Measurements from ENCODE around the gene DST.

The DST gene

DNA sequence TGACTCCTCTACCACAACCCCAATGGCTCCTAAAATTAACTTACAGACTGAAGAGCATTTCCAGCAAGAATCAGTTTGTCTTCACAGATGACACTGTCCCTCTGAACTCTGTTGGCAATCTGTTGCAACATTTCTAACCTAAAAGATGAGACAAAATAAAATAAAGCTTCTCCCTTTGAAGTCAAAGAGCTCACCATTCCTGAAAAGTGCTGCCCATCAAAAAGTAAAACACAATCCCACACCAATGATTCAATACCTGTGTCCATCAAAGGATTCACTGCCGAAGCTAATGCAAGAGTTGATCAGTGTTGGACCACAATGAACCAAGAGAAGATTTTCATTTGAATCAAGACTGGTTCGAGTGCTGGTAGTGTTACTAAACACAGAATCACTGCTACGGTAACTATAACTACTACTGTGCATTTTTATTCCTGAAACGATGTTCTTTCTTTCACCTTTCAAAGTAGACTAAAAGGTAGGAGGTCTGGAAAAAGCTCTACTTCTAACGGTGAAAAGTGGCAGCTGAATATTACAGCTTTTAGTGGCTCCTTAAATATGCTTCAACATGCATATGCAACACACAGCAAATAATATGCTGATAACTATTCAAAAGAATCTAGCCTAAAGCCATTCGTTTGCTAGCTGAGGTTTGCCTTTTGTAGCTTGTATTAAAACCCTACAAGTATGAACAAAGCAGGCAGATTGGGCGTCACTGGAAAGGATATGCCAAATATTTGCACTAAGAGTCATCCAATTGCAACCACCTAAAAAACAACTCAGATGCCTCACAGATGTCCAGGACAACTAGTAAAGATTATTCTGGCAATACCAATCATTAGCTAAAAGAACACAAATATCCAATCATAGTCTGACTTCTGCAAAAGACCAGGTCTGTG lies at the start of gene DST:
DST (minus strand) TSS at position 524 of the 896 bp plus-strand sequence.
- no peaks in the 10 kb centered on the region for H3K27me3 ChIP-seq (ENCODE audit: control insufficient read depth, low read length)
- 0 out of 2 replicates have a peak, but pooled peaks cover 3% of the 10 kb centered on the region for H3K36me3 ChIP-seq (ENCODE audit: control insufficient read depth, low read length)
- no peak for TF ChIP-seq EZH2phosphoT487 (IDR thresholded peaks at IDR 0.05; ENCODE audit: borderline replicate concordance, low read length)
- TF ChIP-seq, protein P1, sequence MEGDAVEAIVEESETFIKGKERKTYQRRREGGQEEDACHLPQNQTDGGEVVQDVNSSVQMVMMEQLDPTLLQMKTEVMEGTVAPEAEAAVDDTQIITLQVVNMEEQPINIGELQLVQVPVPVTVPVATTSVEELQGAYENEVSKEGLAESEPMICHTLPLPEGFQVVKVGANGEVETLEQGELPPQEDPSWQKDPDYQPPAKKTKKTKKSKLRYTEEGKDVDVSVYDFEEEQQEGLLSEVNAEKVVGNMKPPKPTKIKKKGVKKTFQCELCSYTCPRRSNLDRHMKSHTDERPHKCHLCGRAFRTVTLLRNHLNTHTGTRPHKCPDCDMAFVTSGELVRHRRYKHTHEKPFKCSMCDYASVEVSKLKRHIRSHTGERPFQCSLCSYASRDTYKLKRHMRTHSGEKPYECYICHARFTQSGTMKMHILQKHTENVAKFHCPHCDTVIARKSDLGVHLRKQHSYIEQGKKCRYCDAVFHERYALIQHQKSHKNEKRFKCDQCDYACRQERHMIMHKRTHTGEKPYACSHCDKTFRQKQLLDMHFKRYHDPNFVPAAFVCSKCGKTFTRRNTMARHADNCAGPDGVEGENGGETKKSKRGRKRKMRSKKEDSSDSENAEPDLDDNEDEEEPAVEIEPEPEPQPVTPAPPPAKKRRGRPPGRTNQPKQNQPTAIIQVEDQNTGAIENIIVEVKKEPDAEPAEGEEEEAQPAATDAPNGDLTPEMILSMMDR (IDR thresholded peaks at IDR 0.05; ENCODE audit: low read depth, low read length, poor library complexity, severe bottlenecking), result no peak
- no peaks in the 10 kb centered on the region for H3K9me2 ChIP-seq (replicated peaks; ENCODE audit: control insufficient read depth, low read length)
- H3K4me1 ChIP-seq (ENCODE audit: control insufficient read depth, low read length), result no peaks in the 10 kb centered on the region
- H3K27ac ChIP-seq (ENCODE audit: low read depth, low read length), result no peak within 1 kb of the TSS
- no peaks in the 10 kb centered on the region for H3K79me2 ChIP-seq (ENCODE audit: control insufficient read depth, low read length)
- H3F3A ChIP-seq (ENCODE audit: control insufficient read depth, insufficient read depth), result no peaks in the 10 kb centered on the region
- no peak within 1 kb of the TSS for H3K4me2 ChIP-seq (ENCODE audit: low read length)
- H4K20me1 ChIP-seq (ENCODE audit: control insufficient read depth, insufficient read depth, low read depth, low read length), result no peaks in the 10 kb centered on the region
- H3K9me3 ChIP-seq (ENCODE audit: control insufficient read depth, insufficient read depth, low read length), result no peaks in the 10 kb centered on the region
- no peak within 1 kb of the TSS for H3K4me3 ChIP-seq (ENCODE audit: low read length)

DNA sequence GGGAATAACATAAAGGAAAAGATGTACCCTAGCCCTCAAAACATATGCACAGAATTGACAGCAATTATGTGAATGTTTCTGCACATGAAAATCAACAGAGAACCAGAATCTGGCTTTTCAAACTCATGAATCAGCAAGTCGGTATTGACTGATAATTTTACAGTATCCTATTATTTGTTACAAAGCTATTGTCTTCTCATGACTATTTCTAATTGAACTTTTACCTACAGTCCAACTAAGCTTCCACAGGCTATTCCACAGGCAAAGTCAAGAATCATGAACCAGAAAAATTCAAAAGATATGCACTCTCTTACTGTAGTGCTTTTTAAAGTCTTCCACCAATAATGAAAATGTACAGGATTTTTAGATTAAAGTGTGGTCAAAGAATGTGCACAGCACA lies 49.1 kb upstream of the DST start:
- H3K9me3 ChIP-seq (ENCODE audit: control insufficient read depth, insufficient read depth, low read length), result no peaks in the 10 kb centered on the region
- H3K4me2 ChIP-seq (ENCODE audit: low read length), result no peak overlapping the region
- H4K20me1 ChIP-seq (ENCODE audit: control insufficient read depth, insufficient read depth, low read depth, low read length), result no peaks in the 10 kb centered on the region
- H3F3A ChIP-seq (ENCODE audit: control insufficient read depth, insufficient read depth), result no peaks in the 10 kb centered on the region
- H3K79me2 ChIP-seq (ENCODE audit: control insufficient read depth, low read length), result no peaks in the 10 kb centered on the region
- H3K27ac ChIP-seq (ENCODE audit: low read depth, low read length), result no peak overlapping the region
- no peaks in the 10 kb centered on the region for H3K36me3 ChIP-seq (ENCODE audit: control insufficient read depth, low read length)
- H3K4me1 ChIP-seq (ENCODE audit: control insufficient read depth, low read length), result no peaks in the 10 kb centered on the region
- no peaks in the 10 kb centered on the region for H3K9me2 ChIP-seq (replicated peaks; ENCODE audit: control insufficient read depth, low read length)
- no peaks in the 10 kb centered on the region for H3K27me3 ChIP-seq (ENCODE audit: control insufficient read depth, low read length)
- no peak for TF ChIP-seq EZH2phosphoT487 (IDR thresholded peaks at IDR 0.05; ENCODE audit: borderline replicate concordance, low read length)
- TF ChIP-seq, protein P1 (IDR thresholded peaks at IDR 0.05; ENCODE audit: low read depth, low read length, poor library complexity, severe bottlenecking), result no peak
- no peak overlapping the region for H3K4me3 ChIP-seq (ENCODE audit: low read length)

GRCh38 chr6:56691286-56691595 lies 48.6 kb upstream of the DST start:
- no peak overlapping the region for H3K4me3 ChIP-seq (ENCODE audit: low read length)
- no peak overlapping the region for H3K27ac ChIP-seq (ENCODE audit: low read depth, low read length)
- H3K4me2 ChIP-seq (ENCODE audit: low read length), result no peak overlapping the region
- no peaks in the 10 kb centered on the region for H3K4me1 ChIP-seq (ENCODE audit: control insufficient read depth, low read length)
- no peaks in the 10 kb centered on the region for H3K9me3 ChIP-seq (ENCODE audit: control insufficient read depth, insufficient read depth, low read length)
- H3K9me2 ChIP-seq (replicated peaks; ENCODE audit: control insufficient read depth, low read length), result no peaks in the 10 kb centered on the region
- TF ChIP-seq, protein P1 (IDR thresholded peaks at IDR 0.05; ENCODE audit: low read depth, low read length, poor library complexity, severe bottlenecking), result no peak
- TF ChIP-seq EZH2phosphoT487 (IDR thresholded peaks at IDR 0.05; ENCODE audit: borderline replicate concordance, low read length), result no peak
- no peaks in the 10 kb centered on the region for H3K27me3 ChIP-seq (ENCODE audit: control insufficient read depth, low read length)
- H4K20me1 ChIP-seq (ENCODE audit: control insufficient read depth, insufficient read depth, low read depth, low read length), result no peaks in the 10 kb centered on the region
- H3K36me3 ChIP-seq (ENCODE audit: control insufficient read depth, low read length), result no peaks in the 10 kb centered on the region
- no peaks in the 10 kb centered on the region for H3K79me2 ChIP-seq (ENCODE audit: control insufficient read depth, low read length)
- H3F3A ChIP-seq (ENCODE audit: control insufficient read depth, insufficient read depth), result no peaks in the 10 kb centered on the region

All from DOHH2 (cell line).